ENCODE results near the gene SLAMF6.

Gene SLAMF6

DNA sequence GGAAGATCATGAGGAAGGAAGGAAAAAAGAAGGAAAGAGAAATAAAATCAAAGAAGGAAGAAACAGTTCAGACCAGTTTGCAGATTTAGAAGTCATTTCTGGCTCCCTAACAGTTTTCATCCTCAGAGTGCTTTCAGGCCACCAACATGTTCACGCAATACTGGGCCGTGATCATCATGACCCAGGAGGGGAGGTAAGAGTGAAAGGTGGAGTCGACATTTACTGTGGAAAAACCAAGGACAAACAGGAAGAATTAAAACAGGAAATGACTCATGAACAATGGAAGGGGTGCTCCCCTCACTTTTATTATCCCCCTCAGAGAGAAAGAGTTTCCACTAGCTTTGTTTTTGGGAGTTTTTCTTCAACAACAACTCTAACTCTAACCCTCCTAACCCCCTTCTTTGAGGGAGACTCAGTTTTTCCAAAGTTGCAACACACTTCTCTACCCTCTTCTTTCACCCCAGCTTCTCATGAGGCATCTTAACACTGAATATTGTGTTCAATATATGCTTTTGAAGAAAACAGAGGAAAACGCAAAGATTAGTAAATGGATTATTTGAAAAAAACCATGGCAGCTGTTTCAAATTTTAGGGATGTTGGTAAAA, 62.3 kb downstream of the SLAMF6 start:
- DNase-seq: no peak

DNA sequence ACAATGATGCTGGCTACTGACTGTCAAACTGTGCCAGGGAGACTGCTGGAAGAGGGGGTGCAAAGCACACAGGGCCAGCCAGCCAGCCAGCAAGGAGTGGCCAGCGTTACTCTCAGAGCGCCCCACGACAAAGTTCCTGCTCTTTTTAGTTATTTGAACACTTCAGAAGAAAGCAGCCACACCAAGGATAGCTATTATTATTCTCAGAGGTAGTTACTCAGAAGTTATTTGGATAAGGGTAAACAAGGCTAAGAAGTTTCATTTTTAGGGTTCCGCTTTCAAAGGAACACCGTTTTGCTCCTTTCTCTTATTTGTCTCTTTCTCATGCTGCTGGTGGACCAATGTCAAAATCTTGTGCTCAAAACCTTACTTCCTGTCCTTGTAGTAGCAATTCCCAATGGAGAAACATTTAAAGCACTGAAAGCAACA, 62.8 kb downstream of the SLAMF6 start:
- DNase-seq: no peak

DNA sequence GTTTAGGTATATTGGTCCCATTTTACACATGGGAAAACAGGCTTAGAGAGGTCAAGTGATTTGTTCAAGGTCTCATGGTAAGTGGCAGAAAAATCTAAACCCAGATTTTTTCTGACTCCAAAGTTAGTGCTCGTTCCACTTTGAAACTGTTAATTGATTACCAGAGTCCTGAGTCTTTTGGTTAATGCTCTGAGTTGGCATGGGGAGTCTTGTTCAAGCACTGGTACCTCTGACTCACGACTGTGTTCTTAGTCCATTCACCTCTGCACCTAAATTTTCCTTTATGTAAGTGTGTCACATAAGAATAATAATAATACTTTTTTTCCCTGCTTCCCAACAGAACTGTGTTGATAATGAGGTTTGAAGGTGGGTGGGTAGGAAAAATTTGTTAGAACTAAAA, 63.4 kb downstream of the SLAMF6 start:
- no peak for DNase-seq

GRCh38 chr1:160459056-160459455, 64.0 kb downstream of the SLAMF6 start:
- no peak for DNase-seq

DNA sequence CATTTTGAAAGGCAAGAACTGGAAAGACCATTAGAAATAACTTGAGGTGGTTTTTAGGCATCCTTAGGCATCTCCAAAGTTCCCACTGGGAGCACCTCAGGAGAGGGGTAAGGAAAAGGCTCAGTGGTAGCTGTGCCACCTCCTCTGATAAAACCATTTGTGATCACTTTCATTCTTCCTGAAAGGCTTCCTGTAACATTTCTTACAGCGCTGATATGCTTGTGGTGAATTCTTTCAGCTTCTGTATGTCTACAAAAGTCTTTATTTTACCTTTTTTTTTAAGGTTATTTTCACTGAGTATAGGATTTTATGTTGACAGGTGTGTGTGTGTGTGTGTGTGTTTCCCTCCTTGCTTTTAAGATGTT, 67.9 kb downstream of the SLAMF6 start:
- DNase-seq: no peak

DNA sequence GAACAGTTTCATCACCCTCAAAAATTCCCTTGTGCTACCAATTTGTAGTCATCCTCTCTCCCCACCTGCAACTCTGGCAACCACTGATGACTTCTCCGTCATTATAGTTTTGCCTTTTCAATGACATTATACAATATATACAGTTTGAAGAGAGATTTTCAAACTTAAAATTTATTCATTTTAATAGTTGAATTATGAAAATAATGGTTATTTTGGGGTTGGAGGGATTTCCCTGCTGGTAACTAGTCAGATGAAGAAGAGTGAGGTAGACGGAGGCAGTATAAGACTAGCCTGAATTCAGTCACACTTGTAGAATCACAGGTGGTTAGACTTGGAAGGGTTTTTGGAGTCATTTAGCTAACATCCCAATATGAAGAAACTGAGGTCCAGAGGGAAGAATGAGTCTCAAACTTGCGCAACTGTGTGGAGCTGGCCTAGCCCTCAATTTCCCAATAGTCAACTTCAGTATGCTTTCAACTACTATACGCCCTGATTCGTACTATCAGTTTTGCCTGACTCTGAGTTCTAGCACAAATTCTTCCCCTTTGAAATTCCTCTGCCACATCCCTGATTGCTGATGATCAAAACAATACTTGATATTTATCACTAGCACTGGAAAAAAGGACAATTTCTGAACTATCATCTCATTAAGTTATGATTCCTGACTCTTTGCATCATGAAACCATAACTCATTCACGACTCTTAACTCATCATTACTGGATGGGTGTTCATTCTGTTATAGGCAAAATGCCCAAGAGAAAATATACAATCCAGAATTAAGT, 68.5 kb downstream of the SLAMF6 start:
- no peak for DNase-seq

DNA sequence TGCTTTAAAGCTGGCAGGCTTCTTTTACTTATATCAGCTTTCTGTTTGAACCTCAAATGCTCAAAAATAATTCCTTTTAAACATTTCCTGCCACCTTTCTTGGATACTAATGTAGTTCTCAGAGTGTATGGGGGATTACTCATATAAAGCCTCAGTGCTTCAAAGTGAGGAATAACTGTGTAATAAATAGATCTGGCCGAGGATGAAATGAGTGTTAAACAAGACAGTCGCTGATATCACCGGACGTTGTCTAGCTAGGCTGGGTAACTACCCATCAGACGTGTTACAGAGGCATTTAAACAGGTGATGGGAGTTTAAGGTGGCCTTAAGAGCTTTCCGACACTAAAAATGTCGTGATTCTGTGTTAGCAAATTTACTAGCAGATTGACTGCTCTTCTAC, 69.6 kb downstream of the SLAMF6 start:
- DNase-seq: no peak

- DNase-seq: no peak
Measured at GRCh38 chr1:160451859-160452232, 71.2 kb downstream of the SLAMF6 start.

DNA sequence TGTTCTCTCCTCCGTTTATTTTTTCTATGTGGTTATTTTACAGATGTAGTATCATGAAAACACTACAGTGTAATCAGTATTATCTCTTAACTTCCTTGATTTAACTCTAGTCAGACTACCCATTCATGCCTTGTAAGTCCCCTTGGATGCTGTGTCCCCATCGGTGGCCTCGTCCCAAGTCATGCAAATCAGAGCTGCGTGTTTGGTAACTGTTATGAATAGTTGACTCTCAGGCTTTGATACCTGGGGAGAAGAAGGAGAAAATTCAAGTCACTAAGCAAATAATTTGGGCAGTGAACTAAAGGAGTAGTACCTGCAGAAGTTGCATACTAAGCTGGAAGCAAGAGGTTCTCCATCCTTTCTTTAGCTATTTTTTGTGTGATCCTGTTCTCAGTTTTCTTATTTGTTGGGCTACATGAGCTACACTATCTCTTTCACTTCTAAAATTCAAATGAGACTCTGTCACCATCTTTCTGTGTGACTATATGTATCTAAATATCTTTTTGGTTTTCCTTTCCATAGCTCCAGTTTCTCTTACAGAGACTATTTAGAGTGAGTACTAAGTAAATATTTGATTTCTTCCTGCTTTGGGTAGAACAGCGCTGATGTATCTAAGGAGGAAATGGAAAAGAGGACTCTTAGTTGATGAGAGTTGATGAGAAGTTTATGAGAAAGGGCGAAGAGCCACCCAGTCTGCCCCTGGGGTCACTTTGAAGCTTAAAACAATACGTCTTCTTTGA, 71.8 kb downstream of the SLAMF6 start:
- DNase-seq: no peak

- DNase-seq: no peak
Measured at GRCh38 chr1:160449494-160449893, 73.6 kb downstream of the SLAMF6 start.

- DNase-seq: no peak
Measured at GRCh38 chr1:160446945-160447600, 76.0 kb downstream of the SLAMF6 start.

- no peak for DNase-seq
Measured at GRCh38 chr1:160439718-160440117, 83.3 kb downstream of the SLAMF6 start.

GRCh38 chr1:160438935-160439334, 84.1 kb downstream of the SLAMF6 start:
- DNase-seq: no peak

- DNase-seq: no peak
Measured at GRCh38 chr1:160438317-160438918, 84.6 kb downstream of the SLAMF6 start.

- no peak for DNase-seq
Measured at GRCh38 chr1:160437432-160438316, 85.4 kb downstream of the SLAMF6 start.

GRCh38 chr1:160436966-160437365, 86.1 kb downstream of the SLAMF6 start:
- DNase-seq: no peak
